GM11168 (cell line): ENCODE measurements around the gene EZR.

Experiments used
- in situ Hi-C: fragments of 300-500 bp; cut with MboI; formaldehyde crosslinking; loops from one replicate; pipeline ENCODE4 v1.12.0; 2022; ENCODE audit warnings: low sequenced_read_pairs; ENCODE audit not compliant: unreplicated experiment

EZR gene

GRCh38 chr6:158801655-158802294, 17.4 kb downstream of the EZR start:
- in situ Hi-C loops: no loop called here

DNA sequence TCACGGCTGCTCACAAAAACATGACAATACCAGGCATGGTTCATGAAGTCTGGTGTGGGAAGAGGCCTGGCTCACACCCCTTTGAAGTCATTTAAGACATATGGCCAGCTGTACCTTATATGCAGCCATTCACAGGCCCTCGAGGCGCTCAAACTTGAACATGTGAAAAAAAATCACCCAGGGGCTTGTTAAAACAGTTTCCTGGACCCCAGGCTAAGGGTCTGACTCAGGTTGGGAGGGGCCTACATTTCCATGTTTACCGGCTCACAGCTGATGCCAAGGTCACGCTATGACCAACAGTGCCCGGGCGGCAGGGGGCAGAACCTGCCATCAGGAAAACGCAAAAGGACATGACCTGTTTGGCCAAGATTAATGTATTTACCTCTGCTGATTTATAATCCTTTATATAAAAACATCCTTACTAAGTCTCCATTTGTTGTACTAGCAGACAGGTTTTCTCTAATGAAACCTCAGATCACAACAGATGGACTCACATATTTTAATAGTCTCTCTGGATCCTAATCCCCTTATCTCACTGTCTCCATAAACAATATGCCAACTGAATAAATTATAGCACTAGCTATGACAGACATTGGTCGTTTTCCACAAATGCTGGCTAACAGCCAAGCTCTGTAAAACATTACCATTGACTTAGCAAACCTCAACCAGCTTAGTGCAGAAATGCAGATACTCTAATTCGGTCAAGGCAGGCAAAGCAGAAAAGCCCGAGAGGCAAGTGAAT, 19.9 kb downstream of the EZR start:
- in situ Hi-C loops: loop anchor here (10.0 kb wide), 1 partner anchor 166 kb away; no protein-coding TSS in a partner anchor

- in situ Hi-C loops: loop anchor here (10.0 kb wide), 1 partner anchor 166 kb away; no protein-coding TSS in a partner anchor
These were observed 20.9 kb downstream of the EZR start for GRCh38 chr6:158798311-158798710.

DNA sequence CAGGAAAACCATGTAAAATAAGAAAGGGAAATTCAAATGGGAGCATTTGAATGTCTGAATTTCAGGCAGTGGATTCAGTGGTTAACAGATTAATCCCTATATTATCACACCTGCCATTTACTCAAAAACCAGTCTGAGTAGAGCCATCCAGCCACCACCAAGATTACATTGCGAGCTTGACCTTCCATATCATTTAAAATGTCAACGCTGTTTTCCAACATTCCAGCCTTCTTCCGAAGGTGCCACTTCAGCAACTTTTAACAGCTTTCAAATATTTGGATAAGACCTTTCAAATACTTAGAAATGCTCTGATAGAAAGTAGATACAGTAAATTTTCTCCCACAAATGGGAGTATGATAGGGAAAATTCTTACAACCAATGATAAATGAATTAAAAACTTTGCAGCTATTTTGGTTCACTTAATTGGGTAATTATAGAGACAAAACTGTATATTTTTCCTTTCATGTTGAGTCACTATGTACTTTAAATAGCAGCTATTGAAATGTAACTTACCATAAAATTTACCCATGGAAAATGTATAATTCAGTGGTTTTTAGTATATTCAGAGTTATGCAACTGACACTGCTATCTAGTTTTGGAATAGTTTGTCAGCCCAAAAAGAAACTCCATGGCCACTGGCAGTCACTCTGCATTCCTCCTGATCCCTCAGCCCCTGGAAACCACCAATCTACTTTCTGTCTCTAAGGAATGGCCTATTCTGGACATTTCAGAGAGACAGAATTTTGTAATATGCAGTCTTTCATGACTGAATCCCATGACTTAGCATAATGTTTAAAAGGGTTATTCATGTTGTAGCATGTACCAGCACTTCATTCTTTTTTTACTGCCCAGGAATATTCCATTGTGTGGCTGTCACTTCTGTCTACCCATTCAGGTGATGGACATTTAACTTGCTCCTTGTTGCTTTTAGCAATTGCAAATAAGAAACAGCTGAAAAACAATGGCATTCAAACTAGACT, 21.5 kb downstream of the EZR start:
- in situ Hi-C loops: loop anchor here (10.0 kb wide), 1 partner anchor 167 kb away; no protein-coding TSS in a partner anchor

- in situ Hi-C loops: loop anchor here (10.0 kb wide), 1 partner anchor 168 kb away; no protein-coding TSS in a partner anchor
These were observed 22.8 kb downstream of the EZR start for GRCh38 chr6:158796353-158796752.

- in situ Hi-C loops: loop anchor here (10.0 kb wide), 1 partner anchor 169 kb away; no protein-coding TSS in a partner anchor
These were observed 23.7 kb downstream of the EZR start for GRCh38 chr6:158795516-158795915.

GRCh38 chr6:158793432-158793831, 25.7 kb downstream of the EZR start:
- in situ Hi-C loops: loop anchor here (10.0 kb wide), 1 partner anchor 171 kb away; no protein-coding TSS in a partner anchor

- in situ Hi-C loops: loop anchor here (10.0 kb wide), 1 partner anchor 172 kb away; no protein-coding TSS in a partner anchor
These were observed 26.7 kb downstream of the EZR start for GRCh38 chr6:158792505-158792904.

DNA sequence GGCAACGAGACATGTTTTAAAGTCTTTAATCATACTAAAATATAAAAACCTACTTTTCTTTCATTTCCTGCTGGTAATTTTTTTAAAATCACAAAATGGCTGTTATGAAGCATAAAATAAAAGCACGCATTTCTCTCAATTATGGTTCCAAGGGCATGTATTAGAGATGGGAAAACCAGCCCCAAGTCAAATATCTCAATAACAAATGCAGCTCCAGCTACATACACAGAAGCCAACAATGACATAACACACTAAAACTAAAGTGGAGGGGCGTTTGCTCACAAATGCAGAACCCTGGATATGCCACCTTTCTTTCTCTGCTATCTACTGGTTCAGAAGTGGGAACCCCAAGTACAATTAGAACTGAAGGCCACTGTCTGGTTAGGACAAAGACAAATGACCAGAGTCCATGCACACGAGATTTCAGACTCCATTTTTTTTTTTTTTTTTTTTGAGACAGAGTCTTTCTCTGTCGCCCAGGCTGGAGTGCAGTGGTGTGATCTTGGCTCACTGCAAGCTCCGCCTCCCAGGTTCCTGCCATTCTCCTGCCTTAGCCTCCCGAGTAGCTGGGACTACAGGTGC, 27.8 kb downstream of the EZR start:
- in situ Hi-C loops: loop anchor here (10.0 kb wide), 1 partner anchor 173 kb away; no protein-coding TSS in a partner anchor

DNA sequence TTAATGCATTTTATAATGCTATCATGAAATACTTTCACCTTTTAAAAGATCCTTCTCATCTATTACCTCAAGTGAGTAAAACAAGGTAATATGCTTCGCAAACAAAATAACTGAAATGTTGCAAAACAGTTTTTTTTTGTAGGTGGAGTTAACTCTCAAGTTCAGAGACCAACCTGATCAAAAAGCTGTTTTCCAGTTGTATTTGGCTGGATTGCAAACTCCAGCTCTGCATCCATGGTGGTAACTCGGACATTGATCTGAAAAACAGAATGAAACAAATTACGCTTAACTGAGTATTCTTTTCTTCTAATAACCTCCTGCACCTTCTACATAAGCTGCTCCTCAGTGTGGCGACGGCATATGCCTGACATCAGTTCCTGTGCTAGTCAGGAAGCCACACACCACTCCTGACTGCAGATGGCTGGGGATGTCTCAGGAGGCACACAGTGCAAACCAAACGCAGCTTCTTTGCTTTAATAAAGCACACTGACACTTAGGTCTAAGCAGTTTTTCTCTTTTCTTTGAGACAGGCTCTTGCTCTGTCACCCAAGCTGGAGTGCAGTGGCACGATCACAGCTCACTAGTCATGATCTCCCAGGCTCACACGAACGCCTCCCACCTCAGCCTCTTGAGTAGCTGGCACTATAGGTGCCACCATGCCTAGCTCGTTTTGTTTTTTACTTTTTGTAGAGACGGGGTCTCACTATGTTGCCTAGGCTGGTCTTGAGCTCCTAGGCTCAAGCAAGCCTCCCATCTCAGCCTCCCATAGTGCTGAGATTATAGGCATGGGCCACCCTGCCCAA, 29.9 kb downstream of the EZR start:
- in situ Hi-C loops: no loop called here

DNA sequence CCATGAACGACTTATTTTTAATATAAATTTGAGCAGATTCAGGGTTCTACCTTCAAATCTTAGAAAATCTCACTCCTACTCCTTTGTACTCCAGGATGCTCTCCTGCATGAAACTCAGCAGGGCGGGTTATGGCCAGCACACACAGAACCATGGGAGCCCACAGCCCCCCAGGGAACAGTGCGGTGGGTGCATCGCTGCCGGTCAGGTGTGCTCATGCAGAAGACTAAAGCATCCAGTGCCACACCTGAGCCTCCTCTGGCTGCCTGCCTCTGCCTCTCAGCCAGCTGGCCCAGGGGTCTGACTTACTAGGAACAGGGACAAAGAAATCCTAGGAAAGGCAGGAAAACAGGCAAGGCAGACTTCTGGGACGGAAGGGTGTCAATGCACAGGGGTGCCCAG, 31.8 kb downstream of the EZR start:
- in situ Hi-C loops: no loop called here

DNA sequence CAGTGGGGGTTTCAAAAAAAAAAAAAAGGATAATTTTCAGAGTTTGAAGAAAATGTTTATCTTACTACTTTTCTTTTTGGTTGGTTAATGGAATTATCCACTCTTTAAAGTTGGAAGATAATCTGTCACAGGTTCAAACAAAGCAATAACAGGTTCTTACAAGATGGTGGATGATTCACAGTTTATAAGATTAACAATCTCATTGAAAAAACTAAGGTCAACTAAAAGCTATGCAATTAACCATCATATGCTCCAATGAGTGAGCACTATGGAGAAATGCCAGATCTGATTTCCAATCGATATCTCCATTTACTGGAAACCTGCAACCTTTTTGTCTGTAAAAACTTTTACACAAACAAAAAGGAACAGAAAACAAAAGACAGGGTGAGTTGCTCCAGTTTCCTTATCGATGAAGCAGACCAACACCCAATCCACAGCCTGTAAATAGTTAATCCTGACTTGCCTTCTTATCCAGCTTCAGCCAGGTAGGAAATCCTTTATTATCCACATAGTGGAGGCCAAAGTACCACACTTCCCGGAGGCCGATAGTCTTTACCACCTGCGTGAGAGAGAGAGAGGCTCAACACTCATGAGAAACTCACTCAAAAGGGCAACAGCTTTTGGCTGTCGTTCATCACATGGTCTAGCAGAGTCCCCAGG, 32.4 kb downstream of the EZR start:
- in situ Hi-C loops: no loop called here

- in situ Hi-C loops: no loop called here
These were observed 34.1 kb downstream of the EZR start for GRCh38 chr6:158785036-158785435.

DNA sequence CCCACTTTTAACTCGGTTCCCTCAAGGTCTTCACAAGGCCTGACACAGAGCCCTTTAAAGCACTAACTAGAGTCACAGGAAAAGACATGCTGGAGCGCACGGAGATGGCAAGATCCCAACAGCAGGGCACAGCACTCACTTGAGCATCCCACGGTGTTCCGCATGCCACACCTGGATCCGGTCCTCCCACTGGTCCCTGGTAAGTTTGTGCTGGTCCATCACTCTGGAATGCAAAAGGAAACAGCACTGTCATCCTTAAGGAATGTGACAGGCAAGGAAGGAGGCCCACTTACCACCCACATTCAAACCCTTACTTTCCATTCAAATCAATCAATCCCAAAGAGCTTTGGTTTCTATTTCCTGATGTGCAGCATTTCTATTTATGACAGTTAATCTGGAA, 34.7 kb downstream of the EZR start:
- in situ Hi-C loops: no loop called here

DNA sequence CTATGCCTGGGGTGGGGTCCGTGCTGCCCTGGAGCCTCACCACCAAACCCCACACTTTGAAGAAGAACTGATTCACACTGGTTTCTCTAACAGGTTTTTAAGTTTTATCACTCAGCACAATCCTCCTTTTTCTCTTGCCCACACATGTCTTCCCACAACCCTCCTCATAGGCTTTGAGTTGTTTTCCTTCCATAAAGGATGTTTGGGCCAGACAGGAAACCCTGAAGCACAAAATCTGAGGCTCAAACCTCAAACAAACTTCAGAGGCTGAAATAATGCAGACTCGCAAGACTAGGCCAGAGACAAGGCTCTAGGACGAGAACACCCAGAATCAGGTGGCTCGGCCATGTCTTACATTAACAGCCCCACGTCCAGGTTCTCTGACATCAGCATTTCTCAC, 35.3 kb downstream of the EZR start:
- in situ Hi-C loops: no loop called here

DNA sequence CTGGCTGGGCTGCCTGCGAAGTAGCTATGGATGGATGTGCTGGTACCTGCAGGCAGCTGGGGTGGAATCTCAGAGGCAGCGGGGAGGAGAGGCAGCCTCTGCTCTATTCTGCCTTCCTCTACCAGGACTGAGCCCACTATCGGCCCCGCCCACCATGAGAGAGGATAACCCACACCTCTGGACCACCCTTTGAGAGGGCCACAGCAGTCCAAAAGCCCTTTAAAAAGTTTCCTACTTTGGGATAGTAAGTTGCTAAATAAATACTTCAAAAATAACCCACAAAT, 36.1 kb downstream of the EZR start:
- in situ Hi-C loops: no loop called here

DNA sequence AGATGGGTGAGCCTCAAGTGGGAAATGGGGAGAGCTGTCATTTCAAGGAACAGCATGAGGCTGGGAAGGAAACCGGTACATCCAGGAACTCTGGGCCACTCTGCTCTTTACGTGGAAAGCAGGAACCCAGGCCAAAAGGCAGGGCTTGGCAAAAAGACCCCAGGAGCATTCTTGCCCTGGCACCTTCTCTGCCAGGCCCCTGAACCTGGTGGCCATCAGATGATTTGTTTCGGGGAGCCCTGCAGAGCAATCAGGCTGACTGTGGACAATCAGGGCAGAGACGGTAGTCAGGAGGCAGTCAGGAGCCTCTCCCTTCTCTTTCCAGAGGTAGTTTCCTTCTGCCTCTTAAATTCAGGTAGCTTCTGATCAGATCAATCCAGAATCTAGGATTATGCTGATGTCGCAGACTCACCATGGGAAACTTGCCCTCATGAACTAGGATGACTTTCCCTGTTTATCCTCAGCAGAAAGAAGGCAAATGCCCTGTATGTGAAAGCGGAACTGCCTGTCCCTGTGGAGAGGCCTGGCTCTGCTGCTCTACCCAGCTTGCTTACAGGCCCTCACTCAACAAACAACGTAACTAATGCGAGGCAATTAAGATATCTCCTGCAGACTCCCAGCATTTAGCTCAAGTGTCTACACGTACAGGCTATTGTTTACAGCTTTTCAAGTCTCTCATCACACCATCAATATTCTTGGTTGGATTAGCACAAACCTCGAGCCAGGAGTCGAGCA, 36.6 kb downstream of the EZR start:
- in situ Hi-C loops: no loop called here

- in situ Hi-C loops: no loop called here
These were observed 37.3 kb downstream of the EZR start for GRCh38 chr6:158781692-158782373.
